NK-92 treated with Interleukin-12 subunit alpha and Interleukin-12 subunit beta, amount 100 ng/mL, for 24 hours (cell line): Measurements from ENCODE around the gene CLDN6.
A peak's percentile ranks its signal among the peaks of the same experiment; 100 is the strongest.

ENCODE experiments used
- DNase-seq: peaks from one replicate; lab custom pipeline; 2025; lab: John Stamatoyannopoulos, UW

CLDN6 gene

GRCh38 chr16:2987286-2987685 lies 30.7 kb downstream of the CLDN6 start:
- no peak for DNase-seq

DNA sequence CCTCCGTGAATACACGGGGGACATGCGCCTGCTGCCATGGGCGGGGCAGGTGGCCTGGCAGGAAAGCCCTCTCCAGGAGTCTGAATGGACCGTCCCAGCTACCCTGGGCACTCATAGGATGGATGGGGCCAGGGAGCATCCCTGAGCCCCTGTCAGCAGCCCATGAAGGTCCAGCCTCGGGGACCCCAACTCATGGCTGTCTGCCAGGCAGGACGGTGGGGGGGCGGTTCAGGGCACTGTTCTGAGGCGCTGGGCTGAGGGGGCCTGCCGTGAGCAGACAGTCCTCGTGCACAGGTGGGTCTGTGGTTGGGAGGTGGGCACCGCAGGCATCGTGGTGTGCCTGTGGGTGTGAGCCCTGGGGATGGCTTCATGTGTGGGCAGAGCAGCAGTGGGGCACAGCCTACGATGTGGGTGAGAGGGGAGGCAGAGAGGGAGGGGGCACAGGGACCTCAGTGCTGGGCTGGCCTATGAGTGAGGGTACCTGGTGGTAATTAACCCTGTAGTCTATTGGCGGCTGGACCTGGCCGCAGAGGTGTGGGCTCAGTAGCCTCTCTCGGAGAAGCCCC lies 31.3 kb downstream of the CLDN6 start:
- DNase-seq: no peak

DNA sequence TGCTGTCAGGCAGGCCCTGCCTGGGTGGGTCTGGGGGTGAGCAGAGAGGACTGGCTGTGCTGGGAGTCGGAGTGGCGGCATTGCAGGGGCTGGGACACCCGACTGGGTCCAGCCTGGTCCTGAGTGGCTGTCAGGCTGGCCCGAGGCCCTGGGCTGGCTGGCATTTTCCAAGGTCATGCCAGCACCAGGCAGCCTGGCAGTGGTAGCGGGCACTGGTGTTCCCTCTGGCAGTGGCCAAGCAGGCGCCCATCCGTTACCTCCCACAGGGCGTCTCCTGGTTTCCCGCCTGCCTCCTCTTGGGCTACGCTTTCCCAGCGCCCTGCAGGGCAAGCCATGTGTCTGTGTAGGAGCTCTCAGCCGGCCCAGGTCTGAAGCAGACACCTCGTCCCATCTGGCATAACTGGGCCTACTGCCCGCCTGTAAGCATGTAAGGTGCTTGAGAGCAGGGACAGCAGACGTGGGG lies 32.1 kb downstream of the CLDN6 start:
- DNase-seq: no peak

DNA sequence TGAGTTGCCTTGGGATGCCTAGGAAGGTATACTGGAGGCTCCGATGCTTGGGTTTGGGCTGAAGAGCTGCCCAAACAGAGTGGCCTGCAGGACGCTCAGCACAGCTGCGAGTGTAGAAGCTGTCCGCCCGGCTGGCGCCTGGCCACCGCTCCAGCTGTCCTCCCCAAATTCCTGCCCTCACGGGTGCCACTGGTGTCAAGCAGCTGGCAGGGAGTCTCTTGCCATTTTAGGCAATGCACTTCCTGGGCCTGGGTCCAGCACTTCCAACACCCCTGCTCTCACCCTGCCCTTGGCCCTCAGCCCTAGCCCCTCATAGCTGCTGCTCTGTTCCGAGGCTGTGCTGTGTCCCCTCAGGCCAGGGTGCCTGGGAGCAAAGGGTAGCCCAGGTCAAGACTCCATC lies 32.5 kb downstream of the CLDN6 start:
- DNase-seq: no peak

GRCh38 chr16:2983706-2984136 lies 34.3 kb downstream of the CLDN6 start:
- DNase-seq: peak; percentile 68

DNA sequence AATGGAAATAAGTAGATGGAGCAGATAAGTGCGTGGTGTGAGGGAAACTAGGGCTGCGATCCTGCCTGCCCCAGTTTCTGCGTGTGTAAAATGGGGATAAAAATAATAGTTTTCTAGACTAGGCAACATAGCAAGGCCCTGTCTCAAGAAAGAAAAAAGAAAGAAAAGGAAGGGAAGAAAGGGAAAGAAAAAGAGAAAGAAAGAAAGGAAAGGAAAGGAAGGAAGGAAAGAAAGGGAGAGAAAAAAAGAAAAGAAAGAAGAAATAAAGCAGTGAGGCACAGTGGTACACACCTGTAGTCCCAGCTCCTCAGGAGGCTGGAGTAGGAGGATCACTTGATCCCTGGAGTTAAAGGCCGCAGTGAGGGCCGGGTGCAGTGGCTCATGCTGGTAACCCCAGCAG lies 35.6 kb downstream of the CLDN6 start:
- no peak for DNase-seq

DNA sequence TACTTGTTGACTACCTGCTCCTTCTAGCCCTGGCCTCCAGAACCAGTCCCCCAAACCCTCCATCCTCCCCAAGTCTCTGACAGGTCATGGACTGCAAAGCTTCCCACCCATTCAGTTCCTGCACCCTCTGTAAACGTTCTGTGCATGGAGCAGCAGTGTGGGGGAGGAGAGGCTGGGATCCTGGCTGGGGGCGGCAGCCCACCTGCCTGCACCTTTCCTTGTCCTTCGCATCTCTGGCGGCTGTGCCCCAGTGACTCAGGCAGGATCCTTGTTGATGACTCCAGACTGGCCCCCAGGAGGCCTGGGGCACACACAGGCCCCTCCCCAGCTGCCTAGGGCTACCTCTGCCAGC lies 36.1 kb downstream of the CLDN6 start:
- DNase-seq: no peak

DNA sequence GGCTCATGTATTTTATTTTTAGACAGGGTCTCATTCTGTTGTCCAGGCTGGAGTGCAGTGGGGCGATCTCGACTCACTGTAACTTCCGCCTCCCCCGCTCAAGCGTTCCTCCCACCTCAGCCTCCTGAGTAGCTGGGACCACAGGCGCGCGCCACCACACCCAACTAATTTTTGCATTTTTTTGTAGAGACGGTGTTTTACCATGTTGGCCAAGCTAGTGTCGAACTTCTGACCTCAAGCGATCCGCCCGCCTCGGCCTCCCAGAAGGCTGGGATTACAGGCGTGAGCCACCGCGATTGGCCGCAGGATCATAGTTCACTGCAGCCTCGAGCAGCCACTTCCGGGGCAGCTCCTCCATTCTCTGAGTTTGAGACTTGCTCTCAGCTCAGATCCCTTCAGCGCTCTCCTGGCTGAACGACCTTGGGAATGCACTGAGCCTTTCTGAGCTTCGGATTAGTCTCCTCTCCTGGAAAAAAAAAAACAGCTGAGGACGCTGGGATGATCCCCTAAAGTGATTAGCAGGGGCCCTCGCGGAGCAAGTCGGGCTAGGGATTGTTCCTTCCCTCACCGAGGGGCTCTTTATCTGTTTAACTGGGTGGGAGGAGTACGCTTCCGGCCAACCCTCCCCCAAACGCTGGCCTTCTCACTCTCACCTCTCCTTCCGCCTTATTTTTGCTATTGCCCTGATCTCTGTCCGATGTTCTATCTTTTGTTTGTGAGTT lies 36.6 kb downstream of the CLDN6 start:
- DNase-seq: no peak

DNA sequence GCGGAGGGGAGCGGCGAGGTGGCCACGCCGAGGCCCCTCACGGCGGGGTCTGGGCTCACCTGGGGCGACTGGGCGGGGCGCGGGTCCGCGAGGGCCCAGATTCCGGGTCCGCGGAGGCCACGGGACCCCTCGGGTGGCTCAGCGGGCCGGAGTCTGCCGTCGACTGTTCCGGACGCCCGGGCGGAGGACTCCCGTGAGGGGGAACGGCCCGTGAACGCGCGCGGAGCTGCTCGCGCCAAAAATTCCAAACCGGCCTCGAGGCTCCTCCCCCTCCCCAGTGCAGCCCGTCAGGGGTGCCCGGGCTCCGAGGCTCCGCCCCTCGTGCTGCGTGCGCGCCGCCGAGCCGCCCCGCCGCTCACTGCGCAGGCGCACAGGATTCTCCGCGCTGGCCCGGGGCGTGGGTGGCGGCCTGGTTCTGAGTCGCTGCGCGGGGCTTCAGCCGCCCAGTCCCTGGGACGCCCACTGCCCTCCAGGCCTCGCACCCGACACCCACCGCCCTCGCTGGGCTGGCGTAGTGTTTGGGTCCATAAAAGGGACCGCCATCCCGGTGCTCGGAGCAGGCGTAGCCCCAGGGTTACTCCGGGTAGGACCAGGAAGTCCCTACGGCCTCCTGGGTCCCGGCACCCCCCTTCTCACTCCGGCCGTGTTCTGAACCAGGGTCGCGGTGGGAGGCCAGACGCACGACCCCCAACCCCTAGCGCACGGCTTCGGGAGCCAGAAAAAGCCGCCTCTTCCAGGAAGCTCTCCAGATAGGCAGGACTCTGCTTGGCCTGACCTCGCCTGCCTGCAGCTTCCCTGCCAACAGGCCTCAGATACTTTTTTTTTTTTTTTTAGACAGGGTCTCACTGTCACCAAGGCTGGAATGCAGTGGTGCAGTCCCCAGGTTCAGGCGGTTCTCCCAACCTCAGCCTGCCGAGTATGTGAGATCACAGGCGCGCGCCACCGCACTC lies 37.5 kb downstream of the CLDN6 start, which contains the start of gene PKMYT1:
PKMYT1 (minus strand) TSS at position 220 of the 950 bp plus-strand sequence. CDS start 789 bp downstream, outside the sequence.
- peak; percentile 89 for DNase-seq

GRCh38 chr16:2979669-2980226 lies 38.2 kb downstream of the CLDN6 start:
- DNase-seq: no peak

DNA sequence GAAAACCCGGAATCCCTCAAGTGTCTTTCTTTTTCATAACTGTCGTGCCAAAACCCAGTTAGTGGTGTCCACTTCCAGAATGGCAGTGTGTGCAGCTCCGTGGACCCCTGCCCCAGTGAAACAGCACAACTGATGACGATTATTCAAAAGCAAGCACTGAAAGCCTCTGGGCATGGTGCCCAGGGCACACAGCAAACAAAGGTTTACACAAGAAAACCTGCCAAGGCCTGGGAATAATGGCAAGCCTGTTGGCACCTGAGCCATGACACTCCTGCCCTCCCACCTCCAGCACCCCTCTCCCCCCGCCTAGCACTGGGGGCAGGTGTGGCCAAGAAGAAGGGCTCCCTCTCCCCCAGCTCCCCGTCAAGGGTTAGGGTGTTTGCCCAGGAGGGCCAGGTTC lies 40.5 kb downstream of the CLDN6 start:
- DNase-seq: no peak

- DNase-seq: no peak
Observed at GRCh38 chr16:2976673-2977072, 41.3 kb downstream of the CLDN6 start.

- no peak for DNase-seq
Observed at GRCh38 chr16:2976201-2976600, 41.8 kb downstream of the CLDN6 start.

GRCh38 chr16:2975161-2975795 lies 42.7 kb downstream of the CLDN6 start:
- no peak for DNase-seq

GRCh38 chr16:2974319-2975056 lies 43.5 kb downstream of the CLDN6 start:
- DNase-seq: no peak

DNA sequence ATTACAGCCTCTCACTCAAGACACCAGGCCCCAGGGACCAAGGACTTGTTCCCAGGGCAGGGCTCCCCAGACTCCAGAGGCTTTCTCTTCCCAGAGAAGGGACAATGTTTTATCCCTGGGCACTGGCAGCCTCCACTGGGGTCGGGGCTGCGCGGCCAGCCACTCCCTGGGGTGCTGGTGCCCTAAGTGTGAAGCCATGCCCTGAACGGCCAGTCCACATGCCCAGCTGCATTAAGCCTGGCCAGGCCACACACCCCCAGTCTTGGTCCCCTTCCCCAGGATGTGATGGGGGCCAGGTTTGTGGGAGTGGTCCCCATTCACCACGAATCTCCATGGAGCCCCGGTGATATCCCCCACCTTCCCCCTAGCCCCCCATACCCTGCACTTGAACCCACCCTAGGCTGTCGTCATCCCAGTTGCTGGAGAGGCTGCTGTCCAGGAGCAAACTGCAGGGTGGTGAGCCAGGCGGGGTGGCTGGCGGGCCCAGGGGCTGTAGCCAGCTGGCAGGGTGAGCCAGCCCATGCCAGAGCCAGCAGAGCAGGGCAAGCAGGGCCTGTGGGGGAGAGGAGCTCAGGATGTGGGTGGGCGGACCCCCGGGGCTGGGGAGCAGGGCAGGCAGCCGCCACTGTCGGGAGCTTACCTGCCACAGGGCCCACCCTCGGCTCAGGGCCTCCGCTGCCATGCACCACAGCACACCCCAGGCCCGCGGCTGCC lies 44.2 kb downstream of the CLDN6 start:
- DNase-seq: no peak

- DNase-seq: no peak
Observed at GRCh38 chr16:2973093-2973492, 44.9 kb downstream of the CLDN6 start.

GRCh38 chr16:2971985-2972784 lies 45.8 kb downstream of the CLDN6 start:
- DNase-seq: no peak

DNA sequence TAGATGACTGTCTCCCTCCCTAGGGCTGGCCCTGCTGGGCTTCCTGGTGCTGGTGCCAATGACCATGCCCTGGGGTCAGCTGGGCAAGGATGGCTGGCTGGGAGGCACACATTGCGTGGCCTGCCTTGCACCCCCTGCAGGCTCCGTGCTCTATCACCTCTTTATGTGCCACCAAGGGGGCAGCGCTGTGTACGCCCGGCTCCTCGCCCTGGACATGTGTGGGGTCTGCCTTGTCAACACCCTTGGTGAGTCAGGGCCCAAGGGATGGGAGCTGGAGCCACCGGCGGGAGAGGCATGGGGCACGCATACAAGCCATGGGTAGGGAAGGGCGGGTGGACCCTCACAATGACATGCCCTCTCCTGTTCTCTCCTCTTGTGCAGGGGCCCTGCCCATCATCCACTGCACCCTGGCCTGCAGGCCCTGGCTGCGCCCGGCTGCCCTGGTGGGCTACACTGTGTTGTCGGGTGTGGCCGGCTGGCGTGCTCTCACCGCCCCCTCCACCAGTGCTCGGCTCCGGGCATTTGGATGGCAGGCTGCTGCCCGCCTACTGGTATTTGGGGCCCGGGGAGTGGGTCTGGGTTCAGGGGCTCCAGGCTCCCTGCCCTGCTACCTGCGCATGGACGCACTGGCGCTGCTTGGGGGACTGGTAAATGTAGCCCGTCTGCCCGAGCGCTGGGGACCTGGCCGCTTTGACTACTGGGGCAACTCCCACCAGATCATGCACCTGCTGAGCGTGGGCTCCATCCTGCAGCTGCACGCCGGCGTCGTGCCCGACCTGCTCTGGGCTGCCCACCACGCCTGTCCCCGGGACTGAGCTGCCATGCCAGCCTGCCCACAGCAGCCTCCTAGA lies 46.6 kb downstream of the CLDN6 start:
- DNase-seq: no peak
